NB4 (cell line): ENCODE data around the gene CAMSAP3.

ENCODE experiments used
- DNase-seq: peaks from one replicate; pipeline ENCODE4 v3.0.0; 2010; ENCODE audit warnings: low read depth
- H3K4me3 ChIP-seq: one replicate; pipeline ENCODE4 v1.5.1; 2011; ENCODE audit warnings: mild to moderate bottlenecking, low read depth, low read length, moderate library complexity
- CTCF ChIP-seq: IDR thresholded peaks from one replicate; pipeline ENCODE4 v1.5.1; 2012; ENCODE audit warnings: low read depth, low read length
- MYC ChIP-seq: IDR thresholded peaks from 2 replicates; pipeline ENCODE4 v1.6.1; 2011; ENCODE audit warnings: low read depth, low read length
- POLR2A ChIP-seq: IDR thresholded peaks from 2 replicates; pipeline ENCODE4 v1.6.1; 2011; ENCODE audit warnings: mild to moderate bottlenecking; ENCODE audit not compliant: insufficient read length; ENCODE audit errors: extremely low read depth
- TF ChIP-seq, protein P1 (sequence below): IDR thresholded peaks from 2 replicates; pipeline ENCODE4 v1.6.1; 2011; ENCODE audit warnings: low read depth, low read length

CAMSAP3 gene

GRCh38 chr19:7644550-7644877, 48.9 kb downstream of the CAMSAP3 start:
- H3K4me3 ChIP-seq, result no peak overlapping the region
- DNase-seq, result no peak
- TF ChIP-seq CTCF, result no peak
- TF ChIP-seq, protein P1, sequence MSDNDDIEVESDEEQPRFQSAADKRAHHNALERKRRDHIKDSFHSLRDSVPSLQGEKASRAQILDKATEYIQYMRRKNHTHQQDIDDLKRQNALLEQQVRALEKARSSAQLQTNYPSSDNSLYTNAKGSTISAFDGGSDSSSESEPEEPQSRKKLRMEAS, result no peak
- no peak for TF ChIP-seq MYC
- TF ChIP-seq POLR2A, result no peak

- H3K4me3 ChIP-seq, result no peak overlapping the region
- TF ChIP-seq, protein P1, result no peak
- TF ChIP-seq POLR2A (no peak), CTCF (no peak), MYC (no peak)
- peak; percentile 71 for DNase-seq
Observed at GRCh38 chr19:7645163-7645562, 49.5 kb downstream of the CAMSAP3 start.

DNA sequence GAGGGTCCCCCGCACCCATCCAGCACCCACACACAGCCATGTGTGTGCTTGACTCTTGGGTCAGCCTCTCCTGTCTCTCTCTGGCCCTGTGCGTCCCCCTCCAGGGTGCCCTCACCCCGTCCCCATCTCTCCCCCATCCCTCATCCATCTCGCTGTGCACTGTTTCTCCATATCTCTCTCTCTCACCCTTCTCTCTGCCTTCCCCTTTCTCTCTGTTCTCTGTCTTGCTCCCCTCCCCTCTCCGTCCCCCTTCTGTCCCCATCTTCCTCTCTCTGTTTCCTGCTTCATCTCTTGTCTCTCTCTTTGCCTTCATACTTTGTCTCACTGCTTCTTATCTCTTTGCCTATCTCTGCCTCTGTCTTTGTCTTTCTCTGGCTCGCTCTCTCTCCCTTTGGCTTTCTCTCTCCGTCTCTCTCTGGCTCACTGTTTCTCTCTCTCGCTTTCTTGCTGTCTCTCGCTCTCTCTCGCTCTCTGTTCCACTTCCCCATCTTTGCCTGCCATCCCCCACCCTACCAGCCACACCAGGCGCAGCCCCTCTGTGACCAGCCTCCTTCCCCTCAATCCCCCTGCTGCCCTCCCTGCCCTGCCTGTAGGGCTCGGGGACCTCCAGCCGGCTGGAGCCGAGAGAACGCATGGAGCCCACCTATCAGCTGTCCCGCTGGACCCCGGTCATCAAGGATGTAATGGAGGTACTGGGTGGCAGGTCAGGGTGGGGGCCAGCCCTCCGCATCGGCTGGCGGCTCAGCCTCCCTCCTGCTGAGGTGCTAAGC, 50.2 kb downstream of the CAMSAP3 start:
- no peak overlapping the region for H3K4me3 ChIP-seq
- DNase-seq, result no peak

DNA sequence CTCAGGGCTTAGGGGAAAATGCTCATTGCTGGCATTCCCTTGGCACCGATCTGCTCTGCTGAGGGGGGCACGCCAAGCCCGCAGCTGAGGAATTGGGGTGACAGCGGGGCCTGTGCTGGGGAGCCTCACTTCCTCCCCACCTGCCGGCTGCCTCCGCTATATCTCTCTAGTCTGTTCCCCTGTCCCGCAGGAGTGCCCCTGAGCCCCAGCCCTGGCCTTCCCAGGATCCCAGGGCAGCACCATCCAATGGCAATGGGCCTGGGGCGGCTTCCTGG, 50.7 kb downstream of the CAMSAP3 start:
- TF ChIP-seq, protein P1, result no peak
- TF ChIP-seq POLR2A (no peak), CTCF (no peak), MYC (no peak)
- no peak overlapping the region for H3K4me3 ChIP-seq
- no peak for DNase-seq

More for the DNA sequence above, 50.2 kb downstream of the CAMSAP3 start:
- TF ChIP-seq POLR2A, result no peak
- no peak for TF ChIP-seq CTCF
- TF ChIP-seq, protein P1, result no peak
- TF ChIP-seq MYC, result no peak

DNA sequence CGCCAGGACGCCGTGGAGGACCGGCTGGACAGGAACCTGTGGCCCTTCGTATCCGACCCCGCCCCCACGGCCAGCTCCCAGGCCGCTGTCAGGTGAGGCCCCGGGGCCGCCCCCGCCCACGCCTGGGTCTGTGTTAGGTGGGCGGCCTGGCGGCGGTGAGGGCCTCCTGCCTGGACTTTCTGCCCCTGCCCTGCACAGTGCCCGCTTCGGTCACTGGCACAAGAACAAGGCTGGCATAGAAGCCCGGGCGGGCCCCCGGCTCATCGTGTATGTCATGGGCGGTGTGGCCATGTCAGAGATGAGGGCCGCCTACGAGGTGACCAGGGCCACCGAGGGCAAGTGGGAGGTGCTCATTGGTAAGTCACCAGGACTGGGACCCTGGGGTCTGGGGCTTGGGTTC, 51.5 kb downstream of the CAMSAP3 start:
- no peak for DNase-seq
- H3K4me3 ChIP-seq, result no peak overlapping the region
- TF ChIP-seq MYC (no peak), CTCF (no peak), POLR2A (no peak)
- TF ChIP-seq, protein P1, result no peak
